Measurements from ENCODE around the gene RPUSD4.

Gene RPUSD4

DNA sequence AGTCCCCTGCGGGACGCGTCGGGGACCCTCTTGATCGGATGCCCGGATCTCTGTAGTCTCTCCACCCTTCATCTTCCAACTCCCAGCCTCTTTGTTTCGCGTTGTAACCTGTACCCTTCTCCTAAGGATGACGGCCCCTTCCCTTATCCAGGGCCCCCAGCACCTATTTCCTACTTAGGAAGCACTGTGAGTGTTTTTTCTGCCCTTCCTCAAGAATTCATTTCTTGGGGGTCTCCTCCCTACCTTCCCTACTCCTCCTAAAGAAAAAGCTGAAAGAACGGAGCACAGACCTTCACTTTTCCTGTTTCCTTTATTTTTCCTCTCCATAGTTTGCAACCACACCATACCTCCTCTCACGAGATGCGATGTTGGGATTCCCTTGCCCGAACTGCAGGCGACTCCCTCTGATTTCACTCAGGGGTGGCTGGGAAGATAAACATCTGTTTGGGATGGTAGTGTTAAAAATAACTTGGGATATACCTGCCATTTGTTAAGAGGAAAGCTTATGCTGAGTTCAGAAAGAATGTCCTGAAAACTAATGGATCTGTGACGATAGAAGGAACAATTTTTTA, 725 bp upstream of the RPUSD4 start:
- no peak for DNase-seq (ENCODE audit: low read depth in 2 of 2)

DNA sequence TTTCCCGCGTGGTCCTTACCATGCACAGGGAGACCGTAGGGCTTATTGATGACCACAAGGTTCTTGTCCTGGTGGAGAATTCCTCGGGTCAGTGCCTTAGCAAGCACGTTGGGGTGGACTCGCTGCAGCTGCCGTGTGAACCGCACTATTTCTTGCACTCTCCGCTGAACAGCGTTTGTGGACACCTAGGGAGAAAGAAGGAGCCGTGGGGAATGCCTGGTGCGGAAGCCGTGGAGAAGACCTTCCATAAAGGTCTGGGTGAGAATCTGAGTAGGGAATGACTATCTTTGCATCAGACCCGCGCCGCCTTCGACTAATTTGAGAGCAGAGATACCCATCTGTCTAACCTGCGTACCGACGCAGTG, 597 bp downstream of the RPUSD4 start:
- DNase-seq (ENCODE audit: low read depth in 2 of 2): no peak

DNA sequence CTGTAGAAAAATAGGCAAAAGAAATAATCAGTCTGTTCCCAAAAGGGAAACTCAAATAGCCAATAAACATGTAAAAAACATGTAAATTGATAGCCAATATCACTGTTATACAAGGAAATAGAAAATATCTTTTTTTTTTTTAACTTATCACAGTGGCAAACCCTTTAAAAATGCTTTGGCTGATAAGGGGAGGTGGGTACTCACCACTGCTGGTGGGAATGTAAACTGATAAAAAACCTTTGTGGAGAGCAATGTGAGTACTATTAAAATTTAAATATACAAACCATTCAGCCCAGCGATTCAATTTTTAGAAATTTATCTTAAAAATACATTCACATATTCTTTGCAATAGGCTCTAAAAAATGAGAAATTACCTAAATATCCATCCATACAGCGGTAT, 3.6 kb downstream of the RPUSD4 start:
- no peak for DNase-seq (ENCODE audit: low read depth in 2 of 2)

DNA sequence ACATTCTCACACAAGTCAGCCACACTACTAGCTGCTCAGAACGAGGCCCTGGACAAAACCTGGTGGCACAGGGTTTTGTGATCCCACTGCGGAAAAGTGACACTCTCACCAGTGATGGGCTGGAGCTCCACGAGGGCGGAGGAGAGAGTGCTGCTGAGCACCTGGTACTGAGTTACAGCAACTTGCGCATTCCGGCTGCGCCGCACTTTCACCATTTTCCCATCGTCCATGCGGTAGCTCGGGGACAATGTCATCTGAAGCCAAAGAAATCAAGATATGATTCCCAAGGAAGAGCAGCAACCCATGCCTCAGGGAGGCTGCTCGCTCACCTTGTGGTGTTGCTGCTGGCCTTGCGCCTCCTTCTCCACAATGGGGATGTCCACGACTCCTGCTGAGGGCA, 6.1 kb downstream of the RPUSD4 start:
- DNase-seq (ENCODE audit: low read depth in 2 of 2): no peak

DNA sequence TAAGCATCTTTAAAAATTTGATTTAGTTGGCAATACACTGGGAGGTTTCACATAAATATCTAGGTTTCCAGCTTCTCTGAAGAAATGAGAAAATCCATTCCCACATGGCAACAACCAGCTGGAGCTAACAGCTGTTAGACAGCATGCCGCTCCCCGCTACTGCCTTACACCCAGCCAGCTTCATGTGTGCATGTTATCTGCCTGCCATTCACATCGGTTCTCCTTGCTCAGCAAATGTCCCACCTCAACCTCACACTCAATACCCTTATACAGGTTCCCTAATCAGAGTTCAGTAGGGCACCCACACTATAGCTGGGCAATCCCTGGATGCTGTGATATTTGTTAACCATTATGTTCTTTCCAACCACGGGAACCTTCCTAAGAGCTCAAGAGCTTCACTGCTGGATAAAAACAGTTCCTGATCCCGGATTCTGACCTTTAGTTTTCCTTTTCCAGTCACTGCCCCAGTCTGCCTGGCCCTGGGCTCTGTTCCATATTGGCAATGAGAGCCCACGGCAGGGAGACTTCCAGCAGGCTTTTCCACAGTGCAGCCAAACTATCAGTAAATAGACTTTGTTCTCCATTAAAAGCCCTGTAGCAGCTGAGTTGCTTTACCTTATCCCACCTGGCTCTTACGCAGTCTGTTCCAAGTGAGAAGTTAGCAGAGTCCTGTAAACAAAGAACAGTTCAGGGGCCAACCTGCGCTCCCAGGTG, 8.6 kb downstream of the RPUSD4 start:
- DNase-seq (ENCODE audit: low read depth in 2 of 2): no peak

DNA sequence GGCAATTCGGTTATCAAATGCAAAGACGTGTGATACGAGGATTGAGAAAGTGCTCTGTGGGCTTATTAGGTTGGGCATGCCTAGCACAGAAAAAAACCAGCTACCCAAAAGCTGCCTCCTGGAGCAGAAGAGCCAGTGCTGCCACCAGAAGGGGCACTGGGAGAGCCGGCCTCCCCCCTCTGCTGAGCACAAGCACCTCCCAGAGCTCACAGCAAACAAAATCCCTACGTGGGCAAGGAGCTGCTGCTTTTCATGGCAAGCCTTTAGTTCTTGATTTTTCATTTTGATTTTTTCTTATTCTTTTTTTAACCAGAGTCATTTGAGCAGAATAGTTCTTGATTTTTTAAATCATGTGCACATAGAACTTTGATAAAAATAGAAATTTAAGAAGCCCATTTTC, 12.8 kb downstream of the RPUSD4 start:
- DNase-seq (ENCODE audit: low read depth in 2 of 2): no peak

DNA sequence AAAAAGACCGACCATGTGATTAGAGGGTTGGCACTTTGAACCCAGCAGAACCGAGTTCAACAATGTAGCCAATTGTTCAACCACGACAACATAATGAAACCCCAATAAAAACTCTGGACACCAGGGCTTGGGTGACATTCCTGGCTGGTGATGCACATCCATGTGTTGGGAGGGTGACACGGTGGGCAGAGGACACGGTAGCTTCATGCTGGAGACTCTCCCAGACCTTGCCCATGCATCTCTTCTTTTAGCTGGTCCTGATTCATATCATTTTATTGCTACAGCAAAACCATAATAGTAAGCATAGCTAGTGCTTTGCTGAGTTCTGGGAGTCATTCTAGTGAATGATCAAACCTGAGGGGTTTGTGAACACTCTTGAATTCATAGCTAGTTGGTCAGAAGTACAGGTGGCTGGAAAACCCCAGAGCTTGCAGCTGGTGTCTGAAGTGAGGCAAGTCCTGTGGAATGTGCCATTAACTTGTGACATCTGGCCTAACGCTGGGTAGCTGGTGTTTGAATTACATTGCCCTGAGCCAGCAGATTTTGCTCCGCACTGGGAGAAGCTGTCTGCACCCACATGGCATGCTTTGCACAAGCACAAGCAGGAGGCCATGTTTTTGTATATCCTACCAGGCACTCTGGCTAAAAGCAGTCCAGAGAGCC, 14.0 kb downstream of the RPUSD4 start:
- DNase-seq (ENCODE audit: low read depth in 2 of 2): no peak

DNA sequence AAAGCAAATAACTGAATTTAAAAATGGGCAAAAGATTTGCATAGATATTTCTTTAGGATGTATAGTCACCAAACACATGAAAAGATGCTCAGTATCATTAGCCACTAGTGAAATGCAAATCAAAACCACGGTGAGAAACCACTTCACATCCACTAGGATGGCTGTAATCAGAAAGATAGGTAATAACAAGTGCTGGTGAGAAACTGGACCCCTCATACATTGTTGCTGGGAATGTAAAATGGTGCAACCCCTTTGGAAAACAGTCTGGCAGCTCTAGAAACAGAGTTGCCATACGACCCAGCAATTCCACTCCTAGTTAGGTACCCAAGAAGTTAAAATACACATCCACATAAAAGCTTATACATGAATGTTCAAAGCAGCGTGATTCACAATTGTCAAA, 16.3 kb downstream of the RPUSD4 start:
- no peak for DNase-seq (ENCODE audit: low read depth in 2 of 2)

DNA sequence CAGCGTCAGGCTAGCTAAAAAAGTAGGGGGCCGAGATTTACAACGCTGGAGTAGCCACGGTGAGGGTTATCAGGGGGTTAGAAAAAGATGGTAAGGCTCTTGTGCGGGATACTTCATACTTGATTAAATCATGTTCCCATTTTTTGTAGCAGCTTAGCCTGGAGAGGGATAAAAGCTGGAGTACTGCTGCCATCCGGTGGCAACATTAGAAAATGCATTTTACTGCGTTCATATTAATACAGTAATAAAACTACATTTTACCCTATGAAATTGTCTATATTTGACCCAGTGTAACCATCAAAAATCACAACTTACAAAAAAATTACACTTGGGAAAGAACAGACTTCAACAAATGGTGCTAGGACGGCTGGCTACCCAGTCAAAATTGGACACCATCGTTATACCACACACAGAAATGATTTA, 17.3 kb downstream of the RPUSD4 start:
- DNase-seq (ENCODE audit: low read depth in 2 of 2): no peak

DNA sequence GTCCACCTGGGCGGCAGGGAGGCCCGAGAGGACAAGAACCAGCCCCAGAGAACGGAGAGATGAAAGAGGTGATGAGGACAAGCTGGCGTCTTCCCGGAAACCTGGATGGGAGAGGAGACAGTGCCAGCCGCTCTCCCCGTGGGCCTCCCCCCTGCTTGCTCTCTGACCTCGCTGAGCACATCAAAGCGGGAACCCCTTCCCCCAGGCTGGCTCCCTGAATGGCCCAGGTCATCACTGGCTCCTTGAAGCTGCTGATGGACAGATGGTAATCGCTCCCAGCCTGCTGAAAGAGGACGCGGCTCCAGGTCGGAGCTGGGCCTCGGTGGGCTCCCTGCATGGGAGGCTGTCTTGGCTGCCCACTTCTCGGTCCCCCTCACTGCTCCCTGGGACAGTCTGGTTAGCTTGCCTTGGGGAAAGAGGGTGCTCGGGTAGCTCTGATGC, 18.4 kb downstream of the RPUSD4 start:
- no peak for DNase-seq (ENCODE audit: low read depth in 2 of 2)

DNA sequence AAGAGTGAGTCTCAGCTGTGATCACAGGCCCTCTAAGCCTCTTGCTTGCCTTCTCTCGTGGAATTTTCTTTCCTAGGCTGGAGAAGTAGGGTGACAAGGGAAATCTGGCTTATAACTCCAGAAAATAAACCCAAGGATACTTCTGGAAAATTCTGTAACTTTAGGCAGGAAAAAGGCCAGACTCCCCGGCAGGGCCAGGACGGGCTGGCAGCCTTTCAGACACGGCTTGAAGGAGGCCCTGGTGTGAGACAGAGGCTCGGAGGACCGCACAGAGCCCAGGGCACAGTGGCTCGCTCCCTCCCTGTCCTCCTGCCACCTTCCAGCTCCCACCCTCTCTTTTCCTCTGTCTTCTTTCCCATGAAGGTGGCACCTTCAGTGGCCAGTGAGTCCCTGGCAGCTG, 19.1 kb downstream of the RPUSD4 start:
- no peak for DNase-seq (ENCODE audit: low read depth in 2 of 2)

DNA sequence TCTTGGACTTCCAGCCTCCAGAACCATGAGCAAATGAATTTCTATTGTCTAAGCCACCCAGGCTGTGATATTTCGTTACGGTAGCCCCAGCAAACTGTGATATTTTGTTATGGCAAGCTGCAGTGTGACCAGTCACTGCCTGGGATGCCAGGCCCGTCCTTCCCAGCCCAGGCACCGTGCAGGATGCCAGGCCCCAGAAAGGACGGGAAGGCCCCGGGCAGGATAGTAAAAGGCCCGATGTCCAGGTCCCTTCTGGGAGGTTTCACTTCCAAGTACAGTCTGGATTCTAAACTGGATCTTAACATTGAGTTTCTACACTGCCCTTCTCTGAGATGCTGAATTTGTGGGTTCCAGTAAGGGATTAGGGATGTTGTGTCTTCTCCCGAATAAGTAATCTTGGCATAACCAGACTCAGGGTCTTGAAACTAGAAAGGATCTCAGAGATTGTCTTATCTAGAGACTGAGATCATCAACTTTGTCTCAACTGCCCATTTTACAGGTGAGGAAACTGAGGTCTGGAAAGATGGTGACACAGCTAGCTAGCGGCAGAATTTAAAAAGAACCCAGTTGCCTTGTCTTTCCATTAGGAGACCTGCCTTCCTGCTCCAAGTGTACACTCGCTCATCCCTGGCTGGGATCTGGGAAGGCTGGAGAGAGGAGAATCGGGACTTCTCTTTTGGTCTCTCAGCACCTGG, 19.9 kb downstream of the RPUSD4 start:
- DNase-seq (ENCODE audit: low read depth in 2 of 2): no peak

DNA sequence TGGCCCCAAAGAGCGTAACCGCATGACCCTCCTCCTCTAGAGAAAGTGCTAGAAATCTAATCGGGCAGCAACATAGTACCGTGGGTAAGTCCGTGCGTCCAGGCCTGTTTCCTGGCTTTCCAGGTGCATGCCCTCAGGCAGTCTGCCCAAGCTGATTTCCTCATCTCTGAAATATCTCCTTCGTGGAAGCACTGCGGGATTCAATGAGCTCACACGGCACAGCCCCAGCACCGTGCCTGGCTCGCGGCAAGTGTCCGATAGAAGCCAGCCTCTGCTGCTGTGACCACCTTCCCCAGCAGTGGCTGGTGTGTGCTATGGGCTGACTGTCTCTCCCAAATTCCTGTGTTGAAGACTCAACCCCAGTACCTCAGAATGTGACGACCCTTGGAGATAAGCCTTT, 20.7 kb downstream of the RPUSD4 start:
- DNase-seq (ENCODE audit: low read depth in 2 of 2): no peak

DNA sequence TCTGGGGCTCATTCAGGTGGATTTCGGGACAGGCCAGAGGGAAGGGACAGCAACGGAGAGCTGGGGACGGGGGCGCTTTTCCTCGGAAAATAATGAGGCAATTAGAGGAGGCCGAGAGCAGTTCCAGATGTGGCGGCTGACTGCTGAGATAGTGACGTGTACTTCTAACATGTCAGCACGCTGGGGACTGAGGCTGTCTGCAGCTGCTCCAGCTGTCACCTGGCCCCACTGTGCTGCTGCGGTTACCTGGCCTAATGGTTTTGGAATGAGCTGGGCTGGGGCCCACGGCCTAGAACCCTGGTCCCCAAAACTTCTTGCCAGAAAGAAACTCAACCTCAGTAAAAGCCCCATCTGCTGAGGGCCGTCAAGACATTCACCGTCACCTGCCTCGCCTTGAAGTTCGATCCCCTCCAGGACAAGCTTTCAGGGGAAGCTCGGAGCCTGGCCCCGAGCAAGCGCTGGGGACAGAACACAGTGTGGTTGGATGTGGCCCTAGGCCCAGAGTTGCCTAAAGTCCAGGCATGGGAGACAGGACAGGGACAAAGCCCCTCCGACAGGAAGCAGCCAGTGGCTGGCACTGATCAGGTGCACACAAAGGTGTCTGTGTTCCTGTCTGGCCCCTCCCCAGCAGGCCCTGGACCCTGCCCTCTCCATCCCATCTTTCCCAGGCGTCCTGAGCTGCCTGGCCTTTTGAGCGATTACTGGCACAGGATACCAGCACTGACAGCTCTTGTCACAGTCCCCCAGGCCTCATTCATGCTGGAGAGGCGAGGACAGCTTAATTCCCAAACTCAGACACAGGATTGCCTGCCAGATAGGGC, 22.1 kb downstream of the RPUSD4 start:
- no peak for DNase-seq (ENCODE audit: low read depth in 2 of 2)

DNA sequence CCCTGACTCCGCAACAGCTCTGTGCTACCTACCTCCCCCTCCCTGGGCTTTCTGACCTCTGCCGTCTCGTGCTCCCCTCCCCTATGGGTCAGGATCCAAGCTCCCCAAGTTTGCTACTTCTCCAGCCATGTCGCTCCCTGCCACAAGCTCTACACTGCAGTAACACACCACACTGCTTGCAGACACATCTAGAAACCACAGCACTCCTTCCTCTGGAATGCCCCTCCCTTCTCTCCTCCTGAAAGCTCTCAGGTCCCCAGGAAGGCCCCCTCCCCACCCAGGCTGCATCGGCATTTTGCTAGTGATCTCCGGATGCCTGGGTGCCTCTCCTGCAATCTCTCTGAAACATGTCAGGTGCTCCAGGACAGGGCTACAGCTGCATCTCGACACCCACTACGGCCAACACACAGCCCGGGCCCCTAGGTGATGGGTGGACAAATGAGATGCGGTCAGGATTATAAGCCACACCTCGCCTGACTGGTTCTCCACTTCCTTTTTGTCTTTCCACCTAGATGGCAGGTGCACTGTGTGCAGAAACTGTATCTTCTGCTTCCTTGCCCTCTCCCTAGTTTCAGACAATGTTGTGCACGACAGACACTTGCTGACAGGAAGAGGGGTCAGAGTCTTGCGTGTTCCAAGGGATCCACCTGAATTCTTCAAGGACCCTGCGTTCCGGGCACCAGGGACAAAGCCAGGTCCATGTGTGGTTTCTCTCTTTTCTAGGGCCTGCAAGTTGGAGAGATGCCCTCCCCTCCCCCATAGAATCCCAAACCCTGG, 22.9 kb downstream of the RPUSD4 start:
- no peak for DNase-seq (ENCODE audit: low read depth in 2 of 2)

DNA sequence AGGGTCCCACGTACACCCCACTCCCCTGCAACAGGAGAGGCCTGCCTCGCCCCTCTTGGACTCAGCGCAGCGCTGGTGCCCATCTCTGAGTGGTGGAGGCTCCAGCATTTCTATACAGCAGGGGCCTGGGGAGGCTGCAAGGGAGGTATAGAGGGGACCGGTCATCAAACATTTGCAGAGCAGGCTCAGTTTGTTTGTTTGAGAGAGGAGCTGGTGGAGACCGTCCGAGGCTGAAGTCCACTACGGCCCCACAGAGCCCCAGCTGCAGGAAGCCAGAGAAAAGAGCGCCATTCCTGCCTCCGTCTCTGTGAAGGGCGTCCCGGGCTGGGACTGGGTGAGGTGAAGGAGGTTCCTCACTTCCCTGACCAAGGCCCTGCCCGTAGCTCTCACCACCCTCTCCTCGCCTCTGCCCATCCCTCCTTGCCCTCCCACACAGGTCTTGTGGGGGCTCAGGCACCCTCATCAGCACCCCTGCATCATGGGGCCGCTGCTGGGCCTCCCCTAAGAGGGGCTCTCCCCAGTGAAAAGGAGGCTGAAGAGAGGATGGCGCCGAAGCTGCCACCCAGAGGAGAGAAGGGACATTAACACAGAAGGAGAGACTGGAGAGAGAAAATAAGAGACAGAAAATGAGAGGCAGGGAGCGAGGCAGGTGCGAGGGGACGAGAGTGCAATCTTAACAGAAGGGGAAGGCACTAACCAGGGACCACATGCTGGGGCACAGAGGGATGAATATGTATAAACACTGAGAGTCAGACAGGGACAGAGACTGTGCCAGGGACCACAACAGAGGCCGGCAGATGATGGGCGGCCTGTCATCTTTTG, 24.5 kb downstream of the RPUSD4 start:
- no peak for DNase-seq (ENCODE audit: low read depth in 2 of 2)

DNA sequence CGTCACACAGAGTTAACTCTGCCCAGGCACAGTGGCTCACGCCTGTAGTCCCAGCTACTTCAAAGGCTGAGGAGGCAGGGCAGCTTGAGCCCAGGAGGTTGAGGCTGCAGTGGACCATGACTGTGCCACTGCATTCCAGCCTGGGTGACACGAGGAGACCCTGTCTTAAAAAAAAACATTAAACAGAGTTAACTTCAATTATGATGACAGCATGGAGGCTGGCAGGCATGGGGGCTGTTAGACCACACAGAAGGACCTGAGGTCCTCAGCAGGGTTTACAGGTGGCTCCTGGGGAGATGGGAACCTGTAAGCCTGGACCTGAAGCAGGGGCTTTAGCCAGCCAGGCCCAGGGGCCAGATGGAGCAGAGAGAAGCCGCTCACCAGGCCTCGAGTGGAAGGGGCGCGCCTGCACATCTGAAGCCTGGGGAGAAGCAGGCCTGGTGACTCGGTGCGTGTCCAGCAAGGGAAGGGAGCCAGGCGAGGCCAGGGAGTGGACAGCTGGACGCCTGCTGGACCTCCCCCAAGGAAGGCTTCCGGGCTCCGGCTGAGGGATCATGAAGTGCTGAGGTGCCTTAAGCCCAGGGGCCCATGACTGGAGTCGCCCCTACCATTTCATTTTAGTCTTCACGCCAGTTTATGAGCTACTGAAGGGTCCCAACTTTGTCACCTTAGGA, 25.3 kb downstream of the RPUSD4 start:
- no peak for DNase-seq (ENCODE audit: low read depth in 2 of 2)

DNA sequence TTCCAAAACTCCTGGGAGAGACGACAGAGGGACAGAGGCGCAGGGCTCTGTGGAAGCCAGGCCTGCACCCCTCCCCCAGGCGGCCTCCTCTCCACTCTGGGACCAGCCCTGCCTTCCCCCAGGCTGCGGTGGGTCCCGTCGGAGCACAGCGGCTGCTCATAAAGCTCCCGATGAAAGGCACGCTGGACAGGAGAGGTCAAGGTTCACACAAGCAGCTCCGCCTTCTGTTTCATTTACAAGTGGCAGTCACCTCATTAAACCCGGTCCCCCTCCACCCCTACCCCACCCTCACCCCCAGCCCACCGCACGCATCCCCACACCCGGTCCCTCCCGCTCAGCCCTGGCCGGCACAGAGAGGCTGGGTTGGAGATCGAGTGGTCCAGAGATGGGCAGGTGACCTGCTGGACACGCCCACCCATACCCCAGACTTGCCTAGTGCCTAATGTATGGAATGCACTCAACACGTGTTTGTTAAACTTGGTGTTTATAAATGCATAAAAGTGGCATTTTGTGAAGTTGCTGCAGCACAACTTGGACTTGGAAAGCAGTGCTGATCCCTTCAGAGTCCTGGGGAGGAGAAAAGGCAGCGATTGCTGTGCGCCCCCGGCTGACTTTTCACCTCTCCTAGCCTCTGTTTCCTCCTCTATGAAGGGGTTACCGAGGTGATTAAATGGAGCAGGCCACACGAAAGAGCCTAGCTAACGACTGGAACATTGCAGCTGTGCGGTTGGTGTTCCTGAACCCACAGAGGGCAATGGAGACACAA, 26.0 kb downstream of the RPUSD4 start:
- no peak for DNase-seq (ENCODE audit: low read depth in 2 of 2)
